Sigmoid colon (tissue), 7 donors: Measurements from ENCODE around the gene GPR55. TPM values are rescaled to one million over a fixed set of nuclear protein-coding genes. Genes with fewer than 3 reads are reported as not detected.

ENCODE experiments used
- DNase-seq: peaks from one replicate; pipeline ENCODE4 v3.0.0-alpha.2; 2019
- H3K27ac ChIP-seq, 4 donors: fragments of 200-600 bp; sonication (generic); one replicate each; pipeline ENCODE4 v1.5.1; 2016 to 2019; ENCODE audit warnings: mild to moderate bottlenecking in 1 of 4
- H3K27me3 ChIP-seq, 3 donors: fragments of 200-600 bp; sonication (generic); one replicate each; pipeline ENCODE4 v1.5.1; 2019; ENCODE audit warnings: mild to moderate bottlenecking in 1 of 3
- H3K36me3 ChIP-seq, 4 donors: fragments of 200-600 bp; sonication (generic); one replicate each; pipeline ENCODE4 v1.5.1; 2016 to 2019
- H3K4me1 ChIP-seq, 4 donors: fragments of 200-600 bp; sonication (generic); one replicate each; pipeline ENCODE4 v1.5.1; 2017 to 2019
- H3K4me3 ChIP-seq, 4 donors: fragments of 200-600 bp; sonication (generic); one replicate each; pipeline ENCODE4 v1.5.1; 2017 to 2019; ENCODE audit warnings: mild to moderate bottlenecking in 2 of 4, moderate library complexity in 1 of 4
- H3K9me3 ChIP-seq, 4 donors: fragments of 200-600 bp in 3 of 4; sonication (generic) in 3 of 4; one replicate each; pipeline versions ENCODE4 v1.5.1 to v1.6.1; 2013 to 2019
- EP300 ChIP-seq, 4 donors: sonication (generic); formaldehyde crosslinking; IDR thresholded peaks; one replicate each; pipeline ENCODE4 v1.6.1; 2017; ENCODE audit warnings: antibody characterized with exemption in 4 of 4
- POLR2A ChIP-seq, 2 donors: fragments of 450-650 bp; IDR thresholded peaks; one replicate each; pipeline ENCODE4 v1.6.1; 2016; ENCODE audit warnings: antibody characterized with exemption in 2 of 2, mild to moderate bottlenecking in 2 of 2, moderate library complexity in 2 of 2
- POLR2AphosphoS5 ChIP-seq, 4 donors: sonication (generic); formaldehyde crosslinking; IDR thresholded peaks; one replicate each; pipeline ENCODE4 v1.6.1; 2017; ENCODE audit warnings: antibody characterized with exemption in 4 of 4
- WGBS, 2 donors: extraction: QIAGEN DNeasy Blood & Tissue Kit; methylation state at CpG; one replicate each; pipeline ENCODE4 v1.1.7; 2013; 5-methylcytosine and 5-hydroxymethylcytosine counted together
- intact Hi-C: fragments of 100-400 bp; cut with DNase I; formaldehyde crosslinking; loops from one replicate; pipeline ENCODE4 v1.15.1; 2023
- polyA plus RNA-seq, 3 donors: library from polyadenylated mRNA; stranded (reverse); fragments of 200-250 nt; gene quantifications; one replicate each; pipeline ENCODE4 v1.2.3, GENCODE V29; 2013
- total RNA-seq, 4 donors: library from RNA; depleted of rRNA; stranded (reverse); fragments of >200 nt; gene quantifications; one replicate each; pipeline ENCODE4 v1.1.0, GENCODE V29; 2016
- TF ChIP-seq, protein P1 (sequence below), 4 experiments: fragments of 450-650 bp in 3 of 4; fragments of 200-600 bp in 1 of 4; IDR thresholded peaks; one replicate each; pipeline ENCODE4 v1.5.1; 2016 to 2019; ENCODE audit warnings: antibody characterized with exemption in 4 of 4, mild to moderate bottlenecking in 3 of 4, moderate library complexity in 2 of 4
- donor health status: healthy with polysubstance abuse.
- donor health status: Bipolar disorder and iron deficiency.
- donor health status: healthy.

Gene GPR55
- total and polyA plus RNA-seq, 7 donors: 0.23 to 1.4 TPM; not detected in 5

- DNase-seq: peak; percentile 56
- intact Hi-C loops: no loop called here
- no peaks in the 10 kb centered on the region for H3K27me3 ChIP-seq
- WGBS, 2 donors: 50 to 69% methylated on average over 10 of the region's 10 CpGs
- TF ChIP-seq POLR2A (IDR thresholded peaks at IDR 0.05) (no peak), POLR2AphosphoS5 (IDR thresholded peaks at IDR 0.05) (no peak), EP300 (IDR thresholded peaks at IDR 0.05) (no peak)
- TF ChIP-seq, protein P1, sequence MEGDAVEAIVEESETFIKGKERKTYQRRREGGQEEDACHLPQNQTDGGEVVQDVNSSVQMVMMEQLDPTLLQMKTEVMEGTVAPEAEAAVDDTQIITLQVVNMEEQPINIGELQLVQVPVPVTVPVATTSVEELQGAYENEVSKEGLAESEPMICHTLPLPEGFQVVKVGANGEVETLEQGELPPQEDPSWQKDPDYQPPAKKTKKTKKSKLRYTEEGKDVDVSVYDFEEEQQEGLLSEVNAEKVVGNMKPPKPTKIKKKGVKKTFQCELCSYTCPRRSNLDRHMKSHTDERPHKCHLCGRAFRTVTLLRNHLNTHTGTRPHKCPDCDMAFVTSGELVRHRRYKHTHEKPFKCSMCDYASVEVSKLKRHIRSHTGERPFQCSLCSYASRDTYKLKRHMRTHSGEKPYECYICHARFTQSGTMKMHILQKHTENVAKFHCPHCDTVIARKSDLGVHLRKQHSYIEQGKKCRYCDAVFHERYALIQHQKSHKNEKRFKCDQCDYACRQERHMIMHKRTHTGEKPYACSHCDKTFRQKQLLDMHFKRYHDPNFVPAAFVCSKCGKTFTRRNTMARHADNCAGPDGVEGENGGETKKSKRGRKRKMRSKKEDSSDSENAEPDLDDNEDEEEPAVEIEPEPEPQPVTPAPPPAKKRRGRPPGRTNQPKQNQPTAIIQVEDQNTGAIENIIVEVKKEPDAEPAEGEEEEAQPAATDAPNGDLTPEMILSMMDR (IDR thresholded peaks at IDR 0.05): no peak
- no peak overlapping the region for H3K27ac ChIP-seq
- H3K9me3 ChIP-seq: no peaks in the 10 kb centered on the region
- no peak overlapping the region for H3K4me3 ChIP-seq
- no peaks in the 10 kb centered on the region for H3K36me3 ChIP-seq
- H3K4me1 ChIP-seq: no peaks in the 10 kb centered on the region
Measured at GRCh38 chr2:230908595-230909191, 16.3 kb downstream of the GPR55 start.

GRCh38 chr2:230908092-230908594 lies 16.9 kb downstream of the GPR55 start:
- Histone ChIP-seq H3K27me3 (no peaks in the 10 kb centered on the region), H3K4me1 (no peaks in the 10 kb centered on the region), H3K27ac (no peak overlapping the region), H3K36me3 (no peaks in the 10 kb centered on the region), H3K4me3 (no peak overlapping the region), H3K9me3 (no peaks in the 10 kb centered on the region)
- intact Hi-C loops: no loop called here
- TF ChIP-seq EP300 (IDR thresholded peaks at IDR 0.05): no peak
- TF ChIP-seq, protein P1 (IDR thresholded peaks at IDR 0.05): no peak
- no peak for TF ChIP-seq POLR2A (IDR thresholded peaks at IDR 0.05)
- DNase-seq: peak; percentile 49
- 74 to 78% methylated on average over 6 of the region's 6 CpGs for WGBS, 2 donors

DNA sequence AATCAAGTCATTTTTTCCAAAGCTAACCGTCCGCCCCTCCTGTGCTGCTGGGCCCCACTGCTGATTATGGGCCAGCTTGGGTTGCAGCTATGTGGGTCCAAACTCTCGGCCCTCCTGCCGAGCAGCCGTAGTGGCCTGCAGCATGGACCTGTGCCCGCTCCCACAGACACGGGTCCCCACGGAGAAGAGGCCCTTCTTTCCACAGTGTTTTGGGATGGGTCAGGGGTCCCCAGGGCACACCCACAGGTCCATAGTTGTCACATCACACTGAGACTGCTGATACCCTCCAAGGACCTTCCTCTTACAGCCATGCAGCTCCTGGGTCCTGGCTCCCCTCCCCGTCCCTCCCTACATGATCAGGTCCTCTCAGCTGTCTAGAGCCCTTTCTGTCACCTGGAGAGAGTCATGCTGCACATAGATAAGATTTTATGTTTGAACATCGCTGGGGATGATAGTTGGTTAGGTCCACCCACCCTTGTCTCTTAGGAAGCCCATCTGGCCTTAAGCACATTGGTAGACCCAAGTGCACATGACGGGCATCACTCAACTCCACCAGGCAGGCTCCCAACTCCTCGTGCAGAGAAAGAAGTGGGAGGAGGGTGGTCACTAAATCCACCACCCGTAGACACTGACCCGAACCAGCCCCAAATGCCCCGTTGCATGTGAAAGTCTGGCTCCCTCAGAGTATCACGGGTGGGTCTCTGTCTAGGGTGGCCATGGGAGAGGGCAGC lies 17.5 kb downstream of the GPR55 start:
- Histone ChIP-seq H3K9me3 (no peaks in the 10 kb centered on the region), H3K4me3 (no peak overlapping the region), H3K36me3 (no peaks in the 10 kb centered on the region), H3K27me3 (no peaks in the 10 kb centered on the region), H3K27ac (no peak overlapping the region), H3K4me1 (no peaks in the 10 kb centered on the region)
- 95% methylated on average over 16 of the region's 16 CpGs for WGBS, 2 donors
- no peak for TF ChIP-seq EP300 (IDR thresholded peaks at IDR 0.05)
- TF ChIP-seq POLR2AphosphoS5 (IDR thresholded peaks at IDR 0.05): no peak
- TF ChIP-seq, protein P1 (IDR thresholded peaks at IDR 0.05): no peak
- no peak for TF ChIP-seq POLR2A (IDR thresholded peaks at IDR 0.05)
- intact Hi-C loops: no loop called here
- peak; percentile 54 for DNase-seq

- WGBS, 2 donors: 92 to 96% methylated on average over 15 of the region's 15 CpGs
- no peaks in the 10 kb centered on the region for H3K4me1 ChIP-seq
- H3K36me3 ChIP-seq: no peaks in the 10 kb centered on the region
- H3K4me3 ChIP-seq: no peak overlapping the region
- TF ChIP-seq POLR2A (IDR thresholded peaks at IDR 0.05): no peak
- TF ChIP-seq, protein P1 (IDR thresholded peaks at IDR 0.05): no peak
- no peak for TF ChIP-seq EP300 (IDR thresholded peaks at IDR 0.05)
- TF ChIP-seq POLR2AphosphoS5 (IDR thresholded peaks at IDR 0.05): no peak
- H3K27me3 ChIP-seq: no peaks in the 10 kb centered on the region
- intact Hi-C loops: no loop called here
- H3K27ac ChIP-seq: no peak overlapping the region
- peak; percentile 52 for DNase-seq
- no peaks in the 10 kb centered on the region for H3K9me3 ChIP-seq
Measured at GRCh38 chr2:230906471-230907230, 18.4 kb downstream of the GPR55 start.
